Dedifferentiated amniotic fluid mesenchymal stem cell (primary cell): ENCODE data around the gene IRX1.

Source experiments
- DNase-seq: peaks from one replicate; pipeline ENCODE4 v3.0.0-alpha.2; 2016; ENCODE audit errors: extremely low spot score

The IRX1 gene

DNA sequence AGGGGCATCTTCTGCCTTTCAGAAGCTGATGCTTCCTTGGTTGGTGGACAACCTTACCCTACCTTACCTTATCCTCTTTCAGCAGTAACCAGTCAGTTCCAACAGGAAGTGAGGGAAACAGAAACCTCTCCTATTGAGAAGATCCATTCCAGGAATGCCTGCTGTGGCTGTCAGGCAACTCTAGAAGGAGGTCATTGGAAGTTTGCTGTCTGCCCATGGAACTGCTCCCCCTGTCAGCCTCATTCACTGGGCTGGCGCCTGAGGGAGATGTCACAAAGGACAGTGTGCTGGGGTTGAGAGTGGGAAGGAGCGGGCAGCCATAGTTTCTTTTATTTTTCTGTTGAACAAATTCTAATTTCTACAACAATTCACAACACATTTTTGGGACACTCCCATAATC is 54.7 kb downstream of the IRX1 start:
- no peak for DNase-seq

DNA sequence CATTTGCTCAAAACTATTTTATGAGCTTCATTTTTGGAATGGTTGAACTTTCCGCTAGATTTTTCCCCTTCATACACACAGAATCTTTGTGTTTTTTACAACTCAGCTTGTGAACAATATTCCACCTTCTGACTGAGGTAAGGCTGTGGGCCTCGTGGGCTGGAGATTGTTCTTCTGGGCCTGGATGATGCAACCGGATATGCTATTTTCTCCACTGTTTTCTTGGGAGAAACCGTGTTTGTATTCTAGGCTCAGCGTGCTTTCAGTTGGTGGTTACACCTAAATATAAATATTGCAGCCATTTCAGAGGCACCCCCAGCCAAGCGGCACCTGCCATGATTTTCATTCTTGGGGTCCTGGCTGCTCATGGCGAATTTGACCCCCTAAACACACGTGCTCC is 55.2 kb downstream of the IRX1 start:
- no peak for DNase-seq
